ENCODE results near the gene MT1H.
A peak's percentile ranks its signal among the peaks of the same experiment; 100 is the strongest.

The MT1H gene

GRCh38 chr16:56681939-56682702 lies 12.5 kb downstream of the MT1H start, which contains the start of gene MT1X:
MT1X (plus strand) TSS chr16:56682470; CDS start chr16:56682541, 71 bp downstream.
- H3K79me1 ChIP-seq (replicated peaks; ENCODE audit: low read length, poor library complexity, severe bottlenecking) = no peaks in the 10 kb centered on the region
- no peaks in the 10 kb centered on the region for H3K36me3 ChIP-seq (ENCODE audit: control insufficient read depth in 1 of 2, insufficient read depth in 2 of 2, low read depth in 1 of 2, low read length in 2 of 2)
- H3K9ac ChIP-seq (ENCODE audit: low read length) = peak within 1 kb of the TSS; percentile 85
- DNase-seq = peak; percentile 74
- peak within 1 kb of the TSS; percentile 59 to 79 for H3K4me3 ChIP-seq (ENCODE audit: insufficient read depth in 1 of 2, low read depth in 1 of 2, low read length in 2 of 2)
- no peak within 1 kb of the TSS for H2BK120ac ChIP-seq (ENCODE audit: low read depth, low read length)
- no peak within 1 kb of the TSS for H2BK15ac ChIP-seq (ENCODE audit: low read depth, poor library complexity, severe bottlenecking)
- H3K4me2 ChIP-seq (ENCODE audit: low read length, poor library complexity, severe bottlenecking) = peak within 1 kb of the TSS; percentile 65
- H3K4ac ChIP-seq (ENCODE audit: low read depth in 1 of 2, low read length in 2 of 2) = no peak within 1 kb of the TSS
- no peak within 1 kb of the TSS for H3K27ac ChIP-seq (ENCODE audit: low read length, poor library complexity, severe bottlenecking)
- peak within 1 kb of the TSS; percentile 89 for H2AFZ ChIP-seq (ENCODE audit: low read depth, low read length)
- peaks cover 10% of the 10 kb centered on the region for H3K4me1 ChIP-seq (ENCODE audit: control insufficient read depth, insufficient read depth, low read depth, low read length)
- H2BK12ac ChIP-seq (ENCODE audit: low read length in 2 of 2) = peak within 1 kb of the TSS in 1 of 2 experiments; percentile 78
- peak within 1 kb of the TSS in 1 of 2 experiments; percentile 9 for H3K23ac ChIP-seq (ENCODE audit: low read length in 2 of 2)
- no peak within 1 kb of the TSS for H2AK5ac ChIP-seq (ENCODE audit: low read length, severe bottlenecking)
- H3K27me3 ChIP-seq (ENCODE audit: control insufficient read depth in 1 of 2, insufficient read depth in 1 of 2, low read length in 2 of 2) = peaks cover 3 to 4% of the 10 kb centered on the region in 2 experiments
- peak within 1 kb of the TSS; percentile 70 for H4K91ac ChIP-seq (ENCODE audit: low read length)
- peak within 1 kb of the TSS; percentile 25 to 94 for H3K18ac ChIP-seq (ENCODE audit: low read depth in 1 of 2, low read length in 2 of 2)
- peak within 1 kb of the TSS; percentile 88 for H4K8ac ChIP-seq (ENCODE audit: low read length)
- peak within 1 kb of the TSS in 1 of 2 experiments; percentile 71 for H3K14ac ChIP-seq (ENCODE audit: low read length in 2 of 2)
- WGBS = under 1% methylated on average over 48 of the region's 49 CpGs
- H3K9me3 ChIP-seq (ENCODE audit: control insufficient read depth, low read length) = peaks cover 7% of the 10 kb centered on the region
- H2BK5ac ChIP-seq (ENCODE audit: low read depth, low read length, poor library complexity, severe bottlenecking) = no peak within 1 kb of the TSS

DNA sequence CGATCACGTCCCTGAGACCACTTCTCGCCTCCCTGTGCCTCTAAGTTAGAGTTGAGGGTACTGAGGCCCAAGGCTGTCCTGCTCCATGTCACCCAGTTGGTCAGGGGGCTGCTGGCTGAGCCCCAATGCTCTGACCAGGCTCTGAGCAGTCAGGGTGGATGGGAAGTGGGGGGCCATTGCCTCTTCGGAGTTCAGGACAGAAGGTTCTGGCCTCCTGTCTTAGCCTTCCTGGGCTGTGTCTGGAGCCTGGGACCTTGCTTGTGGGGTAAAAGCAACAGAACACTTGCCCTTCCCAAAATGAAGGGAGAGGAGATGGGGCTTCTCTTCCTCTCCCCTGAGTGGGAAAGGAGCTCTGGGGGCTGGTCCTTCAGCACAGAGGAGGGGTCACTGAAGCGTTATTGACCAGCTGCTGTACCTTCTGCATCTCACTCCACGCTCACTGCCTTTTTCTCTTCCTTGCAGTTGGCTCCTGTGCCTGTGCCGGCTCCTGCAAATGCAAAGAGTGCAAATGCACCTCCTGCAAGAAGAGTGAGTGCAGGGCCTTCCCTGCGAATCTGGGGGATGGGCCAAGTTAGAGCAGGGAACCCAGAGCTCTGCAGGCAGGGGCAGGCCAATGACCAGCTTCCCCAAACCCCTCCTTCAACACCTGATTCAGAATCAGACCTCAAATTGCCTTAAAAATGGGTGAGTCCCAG lies 13.2 kb downstream of the MT1H start:
- 19% methylated on average over 8 of the region's 8 CpGs for WGBS
- H3K36me3 ChIP-seq (ENCODE audit: control insufficient read depth in 1 of 2, insufficient read depth in 2 of 2, low read depth in 1 of 2, low read length in 2 of 2) = no peaks in the 10 kb centered on the region
- H2AK5ac ChIP-seq (ENCODE audit: low read length, severe bottlenecking) = no peak overlapping the region
- H3K9ac ChIP-seq (ENCODE audit: low read length) = peak overlapping the region; percentile 85
- H3K27ac ChIP-seq (ENCODE audit: low read length, poor library complexity, severe bottlenecking) = no peak overlapping the region
- H3K4ac ChIP-seq (ENCODE audit: low read depth in 1 of 2, low read length in 2 of 2) = no peak overlapping the region
- peak overlapping the region; percentile 55 for H2AFZ ChIP-seq (ENCODE audit: low read depth, low read length)
- peak overlapping the region; percentile 67 for H4K8ac ChIP-seq (ENCODE audit: low read length)
- no peak overlapping the region for H4K91ac ChIP-seq (ENCODE audit: low read length)
- peaks cover 10% of the 10 kb centered on the region for H3K9me3 ChIP-seq (ENCODE audit: control insufficient read depth, low read length)
- peak overlapping the region; percentile 59 to 79 for H3K4me3 ChIP-seq (ENCODE audit: insufficient read depth in 1 of 2, low read depth in 1 of 2, low read length in 2 of 2)
- H2BK15ac ChIP-seq (ENCODE audit: low read depth, poor library complexity, severe bottlenecking) = no peak overlapping the region
- H3K14ac ChIP-seq (ENCODE audit: low read length in 2 of 2) = peak overlapping the region in 1 of 2 experiments; percentile 38
- H2BK5ac ChIP-seq (ENCODE audit: low read depth, low read length, poor library complexity, severe bottlenecking) = no peak overlapping the region
- no peaks in the 10 kb centered on the region for H3K79me1 ChIP-seq (replicated peaks; ENCODE audit: low read length, poor library complexity, severe bottlenecking)
- H3K4me2 ChIP-seq (ENCODE audit: low read length, poor library complexity, severe bottlenecking) = peak overlapping the region; percentile 65
- H3K4me1 ChIP-seq (ENCODE audit: control insufficient read depth, insufficient read depth, low read depth, low read length) = peaks cover 10% of the 10 kb centered on the region
- H3K18ac ChIP-seq (ENCODE audit: low read depth in 1 of 2, low read length in 2 of 2) = peak overlapping the region in 1 of 2 experiments; percentile 82
- H2BK120ac ChIP-seq (ENCODE audit: low read depth, low read length) = no peak overlapping the region
- no peak for DNase-seq
- H2BK12ac ChIP-seq (ENCODE audit: low read length in 2 of 2) = no peak overlapping the region
- H3K23ac ChIP-seq (ENCODE audit: low read length in 2 of 2) = no peak overlapping the region
- H3K27me3 ChIP-seq (ENCODE audit: control insufficient read depth in 1 of 2, insufficient read depth in 1 of 2, low read length in 2 of 2) = no peaks in the 10 kb centered on the region

GRCh38 chr16:56683424-56684172 lies 14.0 kb downstream of the MT1H start:
- H3K4me1 ChIP-seq (ENCODE audit: control insufficient read depth, insufficient read depth, low read depth, low read length) = peaks cover 10% of the 10 kb centered on the region
- H3K79me1 ChIP-seq (replicated peaks; ENCODE audit: low read length, poor library complexity, severe bottlenecking) = no peaks in the 10 kb centered on the region
- no peak overlapping the region for H3K4ac ChIP-seq (ENCODE audit: low read depth in 1 of 2, low read length in 2 of 2)
- no peak overlapping the region for H3K27ac ChIP-seq (ENCODE audit: low read length, poor library complexity, severe bottlenecking)
- H3K9me3 ChIP-seq (ENCODE audit: control insufficient read depth, low read length) = peaks cover 10% of the 10 kb centered on the region
- H3K9ac ChIP-seq (ENCODE audit: low read length) = peak overlapping the region; percentile 85
- H3K18ac ChIP-seq (ENCODE audit: low read depth in 1 of 2, low read length in 2 of 2) = no peak overlapping the region
- no peak overlapping the region for H2BK5ac ChIP-seq (ENCODE audit: low read depth, low read length, poor library complexity, severe bottlenecking)
- H3K4me3 ChIP-seq (ENCODE audit: insufficient read depth in 1 of 2, low read depth in 1 of 2, low read length in 2 of 2) = peak overlapping the region in 1 of 2 experiments; percentile 79
- H2AK5ac ChIP-seq (ENCODE audit: low read length, severe bottlenecking) = no peak overlapping the region
- no peak overlapping the region for H3K23ac ChIP-seq (ENCODE audit: low read length in 2 of 2)
- H3K27me3 ChIP-seq (ENCODE audit: control insufficient read depth in 1 of 2, insufficient read depth in 1 of 2, low read length in 2 of 2) = no peaks in the 10 kb centered on the region
- H4K8ac ChIP-seq (ENCODE audit: low read length) = no peak overlapping the region
- H2BK12ac ChIP-seq (ENCODE audit: low read length in 2 of 2) = no peak overlapping the region
- no peaks in the 10 kb centered on the region for H3K36me3 ChIP-seq (ENCODE audit: control insufficient read depth in 1 of 2, insufficient read depth in 2 of 2, low read depth in 1 of 2, low read length in 2 of 2)
- DNase-seq = no peak
- no peak overlapping the region for H2BK120ac ChIP-seq (ENCODE audit: low read depth, low read length)
- H4K91ac ChIP-seq (ENCODE audit: low read length) = no peak overlapping the region
- H2BK15ac ChIP-seq (ENCODE audit: low read depth, poor library complexity, severe bottlenecking) = no peak overlapping the region
- 85% methylated on average over 4 of the region's 5 CpGs for WGBS
- H3K4me2 ChIP-seq (ENCODE audit: low read length, poor library complexity, severe bottlenecking) = no peak overlapping the region
- no peak overlapping the region for H2AFZ ChIP-seq (ENCODE audit: low read depth, low read length)
- no peak overlapping the region for H3K14ac ChIP-seq (ENCODE audit: low read length in 2 of 2)

Data from mesenchymal stem cell (in vitro differentiated cells and primary cell).